HUDEP-2 (cell line): ENCODE data around the gene ABR.
"Not testable (repeated sequence)": the region's sequence is repeated elsewhere in the genome, so short reads cannot be mapped to it uniquely, and the experiment has no call there.

ENCODE experiments used
- DNase-seq, 76 experiments: peaks; one replicate each; lab custom pipeline; 2025; ENCODE audit not compliant: unreplicated experiment in 76 of 76; lab: John Stamatoyannopoulos, UW

The ABR gene

GRCh38 chr17:1074886-1075605 lies 104.7 kb downstream of the ABR start:
- DNase-seq, result no peak

GRCh38 chr17:1073963-1074625 lies 105.7 kb downstream of the ABR start:
- DNase-seq, result not testable (repeated sequence)

DNA sequence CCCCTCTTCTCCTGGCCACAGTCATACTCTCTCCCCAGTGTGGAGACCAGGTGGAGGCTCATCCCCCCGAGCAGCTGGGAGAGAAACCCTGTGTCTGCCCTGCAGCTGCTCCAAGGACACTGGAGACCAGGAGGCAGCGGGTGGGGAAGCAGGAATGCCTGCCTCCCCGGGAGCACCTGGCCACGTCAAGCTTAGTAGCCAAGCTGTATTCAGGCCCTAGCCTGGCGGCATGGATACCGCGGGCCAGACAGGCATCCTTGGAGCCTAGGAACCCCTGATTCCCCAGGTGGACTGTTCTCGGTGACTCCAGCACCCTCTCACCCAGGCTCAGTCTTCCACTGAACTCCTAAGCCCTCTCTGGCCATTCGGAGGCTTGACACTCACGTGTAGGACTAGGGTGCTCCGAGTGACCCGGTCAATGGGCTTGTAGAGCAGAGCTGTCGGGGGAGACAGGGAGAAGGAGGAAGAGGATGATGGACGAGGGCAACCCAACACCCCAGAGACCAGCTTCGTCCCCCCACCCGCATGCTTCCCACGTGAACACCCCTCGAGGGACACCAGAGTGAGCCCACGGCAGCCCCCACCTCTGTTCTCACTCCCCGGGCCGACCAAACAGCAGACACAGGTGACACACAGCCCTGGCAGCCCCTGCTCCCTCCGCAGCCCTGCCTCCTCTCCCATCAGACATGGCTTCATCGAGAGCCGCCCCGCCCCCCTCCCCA lies 106.4 kb downstream of the ABR start:
- no peak for DNase-seq

DNA sequence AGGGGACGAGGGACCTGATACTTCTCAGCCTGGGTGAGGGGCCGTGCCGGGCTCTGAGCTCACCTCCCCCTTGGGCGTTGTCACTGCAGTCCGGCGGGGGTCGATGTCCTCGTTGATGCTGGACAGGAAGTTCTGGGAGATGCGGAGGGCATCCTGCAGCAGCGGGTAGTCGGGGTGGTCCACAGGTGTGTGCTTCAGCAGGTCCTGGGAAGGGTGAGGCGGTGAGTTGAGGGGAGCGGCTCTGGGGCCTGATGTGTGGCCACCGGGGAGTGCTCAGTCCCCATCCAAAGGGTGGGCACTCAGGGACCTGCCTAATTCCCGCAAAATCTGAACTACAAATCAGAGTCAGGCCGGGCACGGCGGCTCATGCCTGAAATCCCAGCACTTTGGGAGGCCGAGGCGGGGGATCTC lies 107.2 kb downstream of the ABR start:
- DNase-seq, result no peak

DNA sequence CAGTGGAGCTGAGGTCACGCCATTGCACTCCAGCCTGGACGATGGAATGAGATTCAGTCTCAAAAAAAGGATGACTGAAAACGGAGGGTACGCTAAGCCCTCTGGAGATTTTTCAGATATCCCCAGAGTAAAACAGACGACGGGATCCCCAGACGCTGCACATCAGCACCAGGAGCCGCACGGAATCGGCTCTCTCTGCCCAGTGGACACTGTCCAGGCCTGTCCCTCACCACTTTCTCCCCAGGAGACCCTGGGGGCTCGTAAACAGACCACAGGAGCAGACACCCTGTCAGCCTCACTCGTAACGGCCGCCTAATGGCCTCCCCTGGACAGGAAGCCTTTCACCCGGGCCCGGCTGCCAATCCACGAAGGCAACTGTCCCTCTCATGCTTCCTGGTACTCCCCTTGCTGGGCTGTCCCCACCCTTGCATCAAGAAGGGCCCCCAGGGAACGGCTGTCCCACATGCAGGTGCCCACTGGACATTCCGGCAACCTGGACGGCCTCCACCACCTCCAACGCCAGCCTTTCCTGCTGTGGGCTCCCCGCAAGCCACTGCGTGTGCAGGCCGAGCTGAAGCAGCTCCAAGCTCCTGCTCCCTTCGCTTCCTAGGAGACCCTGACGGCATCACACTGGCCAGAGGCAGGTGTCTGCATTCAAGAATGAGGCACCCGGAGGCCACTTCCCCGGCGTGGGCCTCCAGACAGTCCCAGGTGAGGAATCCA lies 108.5 kb downstream of the ABR start:
- DNase-seq, result no peak

GRCh38 chr17:1070411-1070810 lies 109.4 kb downstream of the ABR start:
- DNase-seq, result no peak

GRCh38 chr17:1069847-1070246 lies 109.9 kb downstream of the ABR start:
- no peak for DNase-seq

- DNase-seq, result no peak
Observed at GRCh38 chr17:1068356-1068755, 111.4 kb downstream of the ABR start.

GRCh38 chr17:1067282-1067956 lies 112.4 kb downstream of the ABR start:
- DNase-seq, result no peak

DNA sequence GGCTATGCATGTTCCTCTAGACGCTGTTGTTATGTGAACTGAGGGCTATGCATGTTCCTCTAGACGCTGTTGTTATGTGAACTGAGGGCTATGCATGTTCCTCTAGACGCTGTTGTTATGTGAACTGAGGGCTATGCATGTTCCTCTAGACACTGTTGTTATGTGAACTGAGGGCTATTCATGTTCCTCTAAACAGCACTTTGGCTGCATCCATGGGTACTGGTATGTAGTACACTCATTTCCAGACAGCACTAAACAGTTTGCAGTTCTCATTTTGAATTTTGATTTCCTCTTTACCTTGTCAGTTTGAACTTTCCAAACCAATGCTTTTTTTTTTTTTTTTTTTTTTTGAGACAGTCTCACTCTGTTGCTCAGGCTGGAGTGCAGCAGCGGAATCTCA lies 114.4 kb downstream of the ABR start:
- DNase-seq, result not testable (repeated sequence)

DNA sequence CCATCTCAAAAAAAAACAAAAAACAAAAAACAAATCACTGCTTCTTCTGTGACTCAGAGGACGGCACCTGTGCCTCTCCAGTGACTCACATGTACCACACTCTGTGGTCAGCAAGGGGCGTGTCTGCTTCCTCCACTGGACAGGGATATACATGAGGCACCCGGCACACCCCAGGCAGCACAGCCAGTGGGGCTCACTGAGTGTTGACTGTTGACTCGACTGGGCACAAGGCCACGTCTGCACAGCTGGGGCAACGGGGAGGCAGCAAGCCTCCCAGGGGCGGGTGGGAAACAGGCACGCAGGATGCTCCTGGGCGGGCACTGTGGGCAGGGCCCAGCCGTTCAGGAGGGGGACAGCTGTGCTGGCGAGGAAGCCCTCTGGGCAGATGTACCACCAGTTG lies 118.8 kb downstream of the ABR start:
- DNase-seq, result peak in 10 of 76 experiments; percentile 4 to 40 (median 12)

DNA sequence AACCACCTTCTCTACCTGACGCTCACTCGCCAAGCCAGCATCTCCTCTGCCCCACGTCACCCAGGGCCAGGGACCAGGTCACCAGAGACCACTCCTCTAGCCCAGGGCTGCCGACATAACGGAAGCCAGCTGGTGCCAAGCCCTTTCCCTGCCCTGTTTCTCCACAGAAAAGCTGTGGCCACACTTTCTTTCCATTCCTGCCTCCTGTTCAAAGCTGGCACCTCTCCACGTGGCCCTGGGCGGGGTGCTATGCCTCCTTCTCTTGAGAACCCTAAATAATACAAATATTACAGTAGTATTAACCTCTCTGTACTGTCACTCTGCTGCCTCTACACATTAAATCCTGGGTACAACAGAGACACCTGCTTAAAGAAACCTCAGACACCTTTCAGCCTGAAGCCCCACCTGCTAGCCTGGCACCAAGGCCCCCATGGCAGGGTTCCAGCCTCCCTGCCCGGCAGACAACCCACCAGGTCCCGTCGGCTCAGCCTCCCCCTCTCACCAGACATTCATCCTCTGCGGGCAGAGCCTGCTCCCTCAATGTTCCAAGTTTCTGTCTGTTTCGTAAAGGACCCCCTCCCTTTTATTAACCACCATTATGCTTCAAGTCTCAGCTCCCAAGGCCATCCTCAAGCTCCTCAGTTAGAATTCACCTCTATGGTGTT lies 120.5 kb downstream of the ABR start:
- DNase-seq, result no peak

- peak in 31 of 76 experiments; percentile 1 to 65 (median 18) for DNase-seq
Observed at GRCh38 chr17:1058423-1059130, 121.2 kb downstream of the ABR start.

GRCh38 chr17:1056761-1057160 lies 123.0 kb downstream of the ABR start:
- no peak for DNase-seq

DNA sequence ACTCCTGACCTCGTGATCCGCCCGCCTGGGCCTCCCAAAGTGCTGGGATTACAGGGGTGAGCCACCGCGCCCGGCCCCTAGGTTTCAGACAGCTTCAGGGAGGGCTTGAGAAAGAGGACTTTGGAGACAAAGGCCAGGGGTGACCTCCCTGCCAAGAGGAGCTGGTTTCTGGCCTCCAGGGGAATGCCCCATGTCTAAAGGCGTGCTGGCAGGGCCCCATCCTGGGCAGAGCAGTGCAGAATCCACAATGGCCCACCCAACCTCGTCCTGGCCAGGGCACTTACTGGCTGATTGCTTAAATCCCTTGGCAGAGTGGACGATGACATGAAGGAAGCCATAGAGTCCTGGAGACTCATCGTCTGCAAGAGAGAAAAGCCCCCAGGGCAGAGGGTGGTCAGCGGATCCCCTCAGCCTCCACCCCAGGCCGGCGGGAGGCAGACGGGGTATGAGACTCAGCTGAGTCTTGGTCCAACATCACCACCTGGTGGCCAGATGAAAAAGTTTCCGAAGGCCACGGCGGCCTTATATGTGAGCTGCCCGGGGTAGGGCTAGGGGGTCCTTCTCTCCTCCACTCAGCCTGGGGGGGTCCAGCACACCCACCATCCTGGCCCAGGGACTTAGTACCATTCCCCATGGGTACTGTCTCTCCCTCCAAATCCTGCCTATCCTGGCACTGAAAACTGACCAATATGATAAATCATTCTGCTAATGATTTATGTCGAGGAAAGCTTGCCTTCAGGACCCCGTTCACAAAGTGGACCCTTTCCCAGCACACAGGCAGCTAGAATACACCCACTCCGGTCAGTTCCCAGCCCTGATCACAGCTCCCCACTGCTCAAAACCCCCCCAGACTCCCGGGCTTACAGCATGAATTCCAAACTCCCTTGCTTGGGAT lies 123.8 kb downstream of the ABR start:
- DNase-seq, result peak in 46 of 76 experiments; percentile 2 to 61 (median 16)

GRCh38 chr17:1055231-1055630 lies 124.5 kb downstream of the ABR start:
- no peak for DNase-seq

DNA sequence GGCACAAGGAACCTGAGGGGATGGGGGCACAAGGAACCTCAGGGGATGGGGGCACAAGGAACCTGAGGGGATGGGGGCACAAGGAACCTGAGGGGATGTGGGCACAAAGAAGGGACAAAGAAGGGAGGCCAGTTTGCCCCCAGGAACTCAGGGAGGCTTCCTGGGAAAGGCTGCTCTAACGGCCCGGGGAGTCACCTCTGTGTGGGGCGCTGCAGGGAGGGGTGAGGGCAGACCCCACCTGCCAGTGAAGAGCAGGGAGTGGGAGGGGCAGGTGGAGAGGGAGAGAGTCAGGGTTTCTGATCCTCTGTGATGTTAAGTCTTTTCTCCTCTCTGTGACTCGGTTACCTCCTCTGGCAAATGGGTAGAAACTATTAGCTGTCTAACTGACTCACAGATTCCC lies 125.1 kb downstream of the ABR start:
- no peak for DNase-seq

DNA sequence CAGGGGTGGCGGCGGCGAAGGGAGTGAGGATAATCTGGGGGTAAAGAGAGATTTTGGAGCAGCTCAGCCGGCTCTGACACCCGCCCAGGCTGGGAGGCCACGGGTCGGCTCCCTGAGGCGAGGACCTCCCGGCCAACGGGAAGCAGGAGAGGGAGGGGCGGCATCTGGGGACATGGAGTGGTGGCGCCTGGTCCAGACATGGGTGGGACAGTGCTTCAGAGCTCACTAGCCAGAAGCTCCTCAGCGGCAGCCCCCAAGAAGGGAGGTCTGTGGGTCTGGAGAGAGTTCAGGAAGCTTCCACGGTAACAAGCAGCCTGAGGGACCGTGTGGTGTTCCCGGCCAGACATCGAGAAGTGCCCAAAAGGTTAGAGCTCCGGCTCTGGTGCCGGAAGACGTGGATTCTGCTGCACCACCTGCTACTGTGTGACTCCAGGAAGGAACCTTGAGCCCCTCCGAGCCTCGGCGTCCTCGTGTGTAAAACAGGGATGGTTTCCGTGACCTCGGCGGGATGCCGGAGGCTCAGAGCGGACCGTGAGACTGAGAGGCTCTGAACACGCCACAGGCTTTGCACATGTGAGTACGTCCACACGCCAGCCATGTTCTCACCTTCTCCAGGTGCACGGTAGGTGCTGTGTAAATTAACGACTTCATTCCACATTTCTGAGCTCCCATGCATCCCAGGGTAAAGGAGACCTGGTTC lies 126.0 kb downstream of the ABR start:
- DNase-seq, result no peak
